Measurements from ENCODE around the gene CRYAA. TPM values are rescaled to one million over a fixed set of nuclear protein-coding genes. Genes with fewer than 3 reads are reported as not detected.

The CRYAA gene
- total and polyA plus RNA-seq, 2 donors (not counting 3 experiments of a cell fraction or from before 2014, with no cell fraction given) = not detected

DNA sequence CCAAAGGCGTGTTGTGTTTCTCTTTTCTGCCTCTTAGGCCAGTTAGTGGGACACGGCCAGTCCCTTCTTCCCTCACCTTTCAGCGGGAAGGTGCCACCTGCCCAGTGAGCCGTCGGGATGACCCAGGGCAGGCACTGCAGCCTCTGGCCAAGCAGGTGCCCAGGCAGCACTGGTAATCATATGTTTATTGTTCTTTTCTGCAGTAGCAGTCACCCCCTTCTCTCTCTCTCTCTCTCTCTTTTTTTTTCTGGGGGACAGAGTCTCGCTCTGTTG is 38.2 kb downstream of the CRYAA start:
- Histone ChIP-seq H3K27me3 (ENCODE audit: control insufficient read depth in 2 of 2, insufficient read depth in 2 of 2, low read length in 2 of 2) (no peaks in the 10 kb centered on the region), H3K9me3 (replicated peaks; ENCODE audit: control insufficient read depth, insufficient read depth, low read length) (no peaks in the 10 kb centered on the region), H3K4me1 (ENCODE audit: control insufficient read depth, extremely low read depth, insufficient read depth, low read length) (no peaks in the 10 kb centered on the region), H3K79me2 (ENCODE audit: control insufficient read depth, insufficient read depth, low read length) (no peaks in the 10 kb centered on the region), H2AFZ (ENCODE audit: low read depth, low read length) (no peak overlapping the region), H4K20me1 (replicated peaks; ENCODE audit: control insufficient read depth, extremely low read depth, insufficient read depth, low read length) (no peaks in the 10 kb centered on the region), H3K27ac (ENCODE audit: insufficient read depth, low read depth, low read length) (no peak overlapping the region), H3K9ac (replicated peaks; ENCODE audit: extremely low read depth, insufficient read depth, low read length) (no peak overlapping the region), H3K9me1 (replicated peaks; ENCODE audit: control insufficient read depth, extremely low read depth, insufficient read depth, low read length) (no peaks in the 10 kb centered on the region), H3K4me3 (replicated peaks in 1 of 3; ENCODE audit: insufficient read depth in 1 of 3, low read depth in 1 of 3, low read length in 3 of 3) (no peak overlapping the region), H3K36me3 (ENCODE audit: control insufficient read depth in 2 of 2, extremely low read depth in 1 of 2, insufficient read depth in 2 of 2, low read length in 2 of 2) (no peaks in the 10 kb centered on the region), H3K4me2 (ENCODE audit: insufficient read depth, low read length) (no peak overlapping the region)
- ChIA-PET POLR2A (no interaction called here), CTCF (interaction anchor here (1.8 kb wide), 1 partner anchor 14 kb away, joined by 3 read pairs; no protein-coding TSS in a partner anchor)
- DNase-seq (ENCODE audit: low read depth, low spot score) = no peak
- FAIRE-seq = no peak
- TF ChIP-seq JUN (IDR thresholded peaks at IDR 0.05; ENCODE audit: borderline replicate concordance, insufficient read depth, insufficient read length, low read depth) (no peak), POLR2A (IDR thresholded peaks at IDR 0.05; ENCODE audit: low read depth, low read length) (no peak), POLR2AphosphoS5 (IDR thresholded peaks at IDR 0.05; ENCODE audit: insufficient read depth, low read depth, low read length) (no peak), EZH2 (IDR thresholded peaks at IDR 0.05; ENCODE audit: borderline replicate concordance, low read depth, low read length, severe bottlenecking) (no peak), MYC (IDR thresholded peaks at IDR 0.05; ENCODE audit: low read depth, low read length) (no peak), GATA2 (IDR thresholded peaks at IDR 0.05; ENCODE audit: insufficient read depth, insufficient read length, low read depth, low read length) (no peak), FOS (IDR thresholded peaks at IDR 0.05; ENCODE audit: borderline replicate concordance, insufficient read depth, low read length) (no peak)
- TF ChIP-seq, protein P1, sequence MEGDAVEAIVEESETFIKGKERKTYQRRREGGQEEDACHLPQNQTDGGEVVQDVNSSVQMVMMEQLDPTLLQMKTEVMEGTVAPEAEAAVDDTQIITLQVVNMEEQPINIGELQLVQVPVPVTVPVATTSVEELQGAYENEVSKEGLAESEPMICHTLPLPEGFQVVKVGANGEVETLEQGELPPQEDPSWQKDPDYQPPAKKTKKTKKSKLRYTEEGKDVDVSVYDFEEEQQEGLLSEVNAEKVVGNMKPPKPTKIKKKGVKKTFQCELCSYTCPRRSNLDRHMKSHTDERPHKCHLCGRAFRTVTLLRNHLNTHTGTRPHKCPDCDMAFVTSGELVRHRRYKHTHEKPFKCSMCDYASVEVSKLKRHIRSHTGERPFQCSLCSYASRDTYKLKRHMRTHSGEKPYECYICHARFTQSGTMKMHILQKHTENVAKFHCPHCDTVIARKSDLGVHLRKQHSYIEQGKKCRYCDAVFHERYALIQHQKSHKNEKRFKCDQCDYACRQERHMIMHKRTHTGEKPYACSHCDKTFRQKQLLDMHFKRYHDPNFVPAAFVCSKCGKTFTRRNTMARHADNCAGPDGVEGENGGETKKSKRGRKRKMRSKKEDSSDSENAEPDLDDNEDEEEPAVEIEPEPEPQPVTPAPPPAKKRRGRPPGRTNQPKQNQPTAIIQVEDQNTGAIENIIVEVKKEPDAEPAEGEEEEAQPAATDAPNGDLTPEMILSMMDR (IDR thresholded peaks at IDR 0.05; ENCODE audit: extremely low read depth in 1 of 2, insufficient read depth in 1 of 2, low read depth in 1 of 2, low read length in 2 of 2) = no peak
- TF ChIP-seq, protein P2, sequence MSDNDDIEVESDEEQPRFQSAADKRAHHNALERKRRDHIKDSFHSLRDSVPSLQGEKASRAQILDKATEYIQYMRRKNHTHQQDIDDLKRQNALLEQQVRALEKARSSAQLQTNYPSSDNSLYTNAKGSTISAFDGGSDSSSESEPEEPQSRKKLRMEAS (IDR thresholded peaks at IDR 0.05; ENCODE audit: insufficient read depth, insufficient read length) = no peak
- dilution Hi-C loops (cut with MboI; ENCODE audit: extremely low pct_ligation_motif_present, low sequenced_read_pairs) = no loop called here
- no TSS peak for BruUV-seq (replicated peaks)
- intact Hi-C loops (cut with micrococcal nuclease) = no loop called here

Measured in endothelial cell of umbilical vein (primary cell).